NCI-H2029 (cell line): ENCODE measurements around the gene ALOX15B.

Experiments used
- DNase-seq: peaks from one replicate; lab custom pipeline; 2025; lab: John Stamatoyannopoulos, UW

ALOX15B gene

GRCh38 chr17:8080208-8080798 lies 41.4 kb downstream of the ALOX15B start:
- DNase-seq, result no peak

GRCh38 chr17:8080799-8081219 lies 42.0 kb downstream of the ALOX15B start:
- DNase-seq, result no peak

- DNase-seq, result no peak
Measured at GRCh38 chr17:8081876-8082275, 43.0 kb downstream of the ALOX15B start.

- no peak for DNase-seq
Measured at GRCh38 chr17:8082292-8082691, 43.4 kb downstream of the ALOX15B start.

GRCh38 chr17:8084250-8084649 lies 45.4 kb downstream of the ALOX15B start:
- DNase-seq, result no peak

- no peak for DNase-seq
Measured at GRCh38 chr17:8087075-8087951, 48.5 kb downstream of the ALOX15B start, which contains the start of gene ALOX12B. ALOX12B (minus strand) TSS chr17:8087716; CDS start chr17:8087442, 274 bp downstream.

GRCh38 chr17:8087952-8088230 lies 49.0 kb downstream of the ALOX15B start:
- no peak for DNase-seq

- DNase-seq, result no peak
Measured at GRCh38 chr17:8089728-8090127, 50.9 kb downstream of the ALOX15B start.

GRCh38 chr17:8091033-8091687 lies 52.3 kb downstream of the ALOX15B start:
- no peak for DNase-seq

GRCh38 chr17:8095361-8095760 lies 56.5 kb downstream of the ALOX15B start:
- no peak for DNase-seq

GRCh38 chr17:8096541-8096940 lies 57.7 kb downstream of the ALOX15B start:
- DNase-seq, result no peak
